Neuronal stem cell (in vitro differentiated cells): Measurements from ENCODE around the gene MMP1.

Source experiments
- DNase-seq: peaks from one replicate; pipeline ENCODE4 v3.0.0-alpha.2; 2013; ENCODE audit warnings: low spot score
- H2AFZ ChIP-seq: one replicate; pipeline ENCODE4 v1.6.1; 2013; ENCODE audit warnings: mild to moderate bottlenecking, low read length, inconsistent platforms
- H2AK5ac ChIP-seq: 2 replicates; pipeline ENCODE4 v1.6.1; 2013; ENCODE audit warnings: low read depth, mild to moderate bottlenecking, inconsistent platforms, low read length, moderate library complexity, mixed read lengths
- H2BK120ac ChIP-seq: 2 replicates; pipeline ENCODE4 v1.6.1; 2013; ENCODE audit warnings: low read depth, mild to moderate bottlenecking, inconsistent platforms, low read length, moderate library complexity, mixed read lengths
- H2BK12ac ChIP-seq: one replicate; pipeline ENCODE4 v1.6.1; 2013; ENCODE audit warnings: low read length, inconsistent platforms
- H2BK15ac ChIP-seq: 2 replicates; pipeline ENCODE4 v1.6.1; 2013; ENCODE audit warnings: mild to moderate bottlenecking, low read length, inconsistent platforms, mixed read lengths
- H2BK5ac ChIP-seq: one replicate; pipeline ENCODE4 v1.6.1; 2013; ENCODE audit warnings: inconsistent platforms, mild to moderate bottlenecking, low read length, moderate library complexity
- H3K14ac ChIP-seq: one replicate; pipeline ENCODE4 v1.6.1; 2013; ENCODE audit warnings: low read length, inconsistent platforms
- H3K18ac ChIP-seq: 2 replicates; pipeline ENCODE4 v1.6.1; 2013; ENCODE audit warnings: low read length, inconsistent platforms
- H3K23ac ChIP-seq: 2 replicates; pipeline ENCODE4 v1.6.1; 2013; ENCODE audit warnings: low read depth, mild to moderate bottlenecking, mixed read lengths, low read length, inconsistent platforms; ENCODE audit not compliant: poor library complexity
- H3K27ac ChIP-seq: replicated peaks from 3 replicates; pipeline ENCODE4 v1.5.1; 2013; ENCODE audit warnings: low read length, inconsistent platforms
- H3K27me3 ChIP-seq, 3 experiments: 2 replicates each; pipeline ENCODE4 v1.6.1; 2013; ENCODE audit warnings: low read length in 3 of 3, mild to moderate bottlenecking in 2 of 3, inconsistent platforms in 1 of 3, low read depth in 1 of 3, mixed read lengths in 1 of 3, moderate library complexity in 1 of 3; ENCODE audit not compliant: control insufficient read depth in 3 of 3, insufficient read depth in 3 of 3
- H3K36me3 ChIP-seq, 2 donors: replicated peaks in 1 of 2; 2 replicates each; pipeline ENCODE4 v1.6.1; 2013; ENCODE audit warnings: low read length in 2 of 2; ENCODE audit not compliant: control insufficient read depth in 2 of 2, insufficient read depth in 2 of 2
- H3K4ac ChIP-seq: 2 replicates; pipeline ENCODE4 v1.6.1; 2013; ENCODE audit warnings: inconsistent platforms, mild to moderate bottlenecking, low read length, moderate library complexity
- H3K4me1 ChIP-seq, 2 donors: 1 replicate in 1 of 2; 2 replicates in 1 of 2; pipeline ENCODE4 v1.6.1; 2013; ENCODE audit warnings: low read length in 2 of 2, low read depth in 1 of 2; ENCODE audit not compliant: control insufficient read depth in 2 of 2, insufficient read depth in 1 of 2
- H3K4me2 ChIP-seq: one replicate; pipeline ENCODE4 v1.6.1; 2013; ENCODE audit warnings: mild to moderate bottlenecking, low read length, inconsistent platforms; ENCODE audit not compliant: insufficient read depth, poor library complexity, severe bottlenecking
- H3K4me3 ChIP-seq, 2 donors: 2 replicates each; pipeline ENCODE4 v1.5.1; 2013; ENCODE audit warnings: low read length in 2 of 2, mild to moderate bottlenecking in 2 of 2, inconsistent platforms in 1 of 2, moderate library complexity in 1 of 2
- H3K79me1 ChIP-seq: one replicate; pipeline ENCODE4 v1.6.1; 2013; ENCODE audit warnings: low read depth, mild to moderate bottlenecking, inconsistent platforms, low read length, moderate library complexity
- H3K9ac ChIP-seq: one replicate; pipeline ENCODE4 v1.6.1; 2013; ENCODE audit warnings: mild to moderate bottlenecking, low read depth, low read length, inconsistent platforms; ENCODE audit not compliant: poor library complexity
- H3K9me3 ChIP-seq, 2 donors: replicated peaks in 1 of 2; 2 replicates each; pipeline versions ENCODE3 to v1.6.1; 2013; ENCODE audit warnings: low read length in 2 of 2, mild to moderate bottlenecking in 2 of 2, inconsistent platforms in 1 of 2, low read depth in 1 of 2, mixed read lengths in 1 of 2, moderate library complexity in 1 of 2; ENCODE audit not compliant: control insufficient read depth in 2 of 2, insufficient read depth in 1 of 2
- H4K8ac ChIP-seq: one replicate; pipeline ENCODE4 v1.6.1; 2013; ENCODE audit warnings: low read depth, mild to moderate bottlenecking, inconsistent platforms, low read length, moderate library complexity
- H4K91ac ChIP-seq: one replicate; pipeline ENCODE4 v1.6.1; 2013; ENCODE audit warnings: low read length, low read depth, mild to moderate bottlenecking, inconsistent platforms; ENCODE audit not compliant: poor library complexity
- WGBS, 2 donors: extraction: QIAGEN DNeasy Blood & Tissue Kit; methylation state at CpG; one replicate each; pipeline ENCODE4 v1.1.7; 2013; ENCODE audit warnings: missing lambda C conversion rate in 2 of 2, mixed read lengths in 1 of 2; ENCODE audit not compliant: insufficient read length in 2 of 2, insufficient replicate concordance in 1 of 2; ENCODE audit errors: extremely low coverage in 2 of 2; 5-methylcytosine and 5-hydroxymethylcytosine counted together

Gene MMP1

GRCh38 chr11:102833731-102834130 is 35.8 kb upstream of the MMP1 start:
- no peaks in the 10 kb centered on the region for H3K79me1 ChIP-seq
- no peak overlapping the region for H3K27ac ChIP-seq
- H2BK15ac ChIP-seq = no peak overlapping the region
- H3K4me2 ChIP-seq = no peak overlapping the region
- H2BK12ac ChIP-seq = no peak overlapping the region
- H3K9me3 ChIP-seq = no peaks in the 10 kb centered on the region
- no CpG with 5 or more reads among the region's 2 CpGs for WGBS, 2 donors
- H3K27me3 ChIP-seq = no peaks in the 10 kb centered on the region
- H4K91ac ChIP-seq = no peak overlapping the region
- no peaks in the 10 kb centered on the region for H3K36me3 ChIP-seq
- no peak overlapping the region for H3K9ac ChIP-seq
- DNase-seq = no peak
- H3K4me3 ChIP-seq = no peak overlapping the region
- H2AFZ ChIP-seq = no peak overlapping the region
- no peak overlapping the region for H3K4ac ChIP-seq
- H4K8ac ChIP-seq = no peak overlapping the region
- no peak overlapping the region for H3K23ac ChIP-seq
- H3K4me1 ChIP-seq = peaks cover 0 to 3% of the 10 kb centered on the region in 2 donors
- H3K18ac ChIP-seq = no peak overlapping the region
- no peak overlapping the region for H2BK120ac ChIP-seq
- H3K14ac ChIP-seq = no peak overlapping the region
- H2BK5ac ChIP-seq = no peak overlapping the region
- no peak overlapping the region for H2AK5ac ChIP-seq

GRCh38 chr11:102832612-102833011 is 34.7 kb upstream of the MMP1 start:
- no peak overlapping the region for H3K23ac ChIP-seq
- no peak overlapping the region for H3K9ac ChIP-seq
- H2AK5ac ChIP-seq = no peak overlapping the region
- H3K14ac ChIP-seq = no peak overlapping the region
- no peak overlapping the region for H2BK15ac ChIP-seq
- WGBS, 2 donors = no CpG with 5 or more reads among the region's 7 CpGs
- H2BK5ac ChIP-seq = no peak overlapping the region
- no peak overlapping the region for H3K27ac ChIP-seq
- H3K27me3 ChIP-seq = no peaks in the 10 kb centered on the region
- H2AFZ ChIP-seq = no peak overlapping the region
- H3K9me3 ChIP-seq = no peaks in the 10 kb centered on the region
- no peak overlapping the region for H4K8ac ChIP-seq
- H4K91ac ChIP-seq = no peak overlapping the region
- no peaks in the 10 kb centered on the region for H3K36me3 ChIP-seq
- H3K4me1 ChIP-seq = peaks cover 0 to 3% of the 10 kb centered on the region in 2 donors
- no peaks in the 10 kb centered on the region for H3K79me1 ChIP-seq
- no peak overlapping the region for H2BK12ac ChIP-seq
- no peak for DNase-seq
- peak overlapping the region in 1 of 2 donors; percentile 53 for H3K4me3 ChIP-seq
- no peak overlapping the region for H3K18ac ChIP-seq
- H2BK120ac ChIP-seq = no peak overlapping the region
- no peak overlapping the region for H3K4me2 ChIP-seq
- no peak overlapping the region for H3K4ac ChIP-seq

GRCh38 chr11:102831489-102832440 is 33.8 kb upstream of the MMP1 start:
- H3K4me2 ChIP-seq = no peak overlapping the region
- no peaks in the 10 kb centered on the region for H3K9me3 ChIP-seq
- no peak overlapping the region for H2BK15ac ChIP-seq
- no peak overlapping the region for H3K27ac ChIP-seq
- no peak overlapping the region for H3K14ac ChIP-seq
- no peak for DNase-seq
- H3K18ac ChIP-seq = no peak overlapping the region
- no peaks in the 10 kb centered on the region for H3K27me3 ChIP-seq
- no peak overlapping the region for H4K8ac ChIP-seq
- H3K4me1 ChIP-seq = peaks cover 0 to 3% of the 10 kb centered on the region in 2 donors
- H2BK120ac ChIP-seq = no peak overlapping the region
- H2BK12ac ChIP-seq = no peak overlapping the region
- H3K4me3 ChIP-seq = no peak overlapping the region
- H3K23ac ChIP-seq = no peak overlapping the region
- no peak overlapping the region for H3K4ac ChIP-seq
- H2AFZ ChIP-seq = no peak overlapping the region
- no CpG with 5 or more reads among the region's 38 CpGs for WGBS, 2 donors
- H4K91ac ChIP-seq = no peak overlapping the region
- no peaks in the 10 kb centered on the region for H3K36me3 ChIP-seq
- no peak overlapping the region for H2BK5ac ChIP-seq
- H3K9ac ChIP-seq = no peak overlapping the region
- H3K79me1 ChIP-seq = no peaks in the 10 kb centered on the region
- no peak overlapping the region for H2AK5ac ChIP-seq

GRCh38 chr11:102831128-102831488 is 33.1 kb upstream of the MMP1 start:
- no peaks in the 10 kb centered on the region for H3K36me3 ChIP-seq
- H3K79me1 ChIP-seq = no peaks in the 10 kb centered on the region
- H2BK15ac ChIP-seq = no peak overlapping the region
- no peak overlapping the region for H3K4me2 ChIP-seq
- no peak for DNase-seq
- no peak overlapping the region for H3K14ac ChIP-seq
- H3K23ac ChIP-seq = no peak overlapping the region
- no peaks in the 10 kb centered on the region for H3K27me3 ChIP-seq
- no peak overlapping the region for H3K9ac ChIP-seq
- H3K4me1 ChIP-seq = no peaks in the 10 kb centered on the region
- H2BK12ac ChIP-seq = no peak overlapping the region
- H3K4ac ChIP-seq = no peak overlapping the region
- no CpG with 5 or more reads among the region's 2 CpGs for WGBS, 2 donors
- no peak overlapping the region for H2BK120ac ChIP-seq
- H2BK5ac ChIP-seq = no peak overlapping the region
- no peak overlapping the region for H2AFZ ChIP-seq
- no peak overlapping the region for H4K91ac ChIP-seq
- no peak overlapping the region for H3K27ac ChIP-seq
- no peak overlapping the region for H3K4me3 ChIP-seq
- H3K9me3 ChIP-seq = no peaks in the 10 kb centered on the region
- no peak overlapping the region for H4K8ac ChIP-seq
- H2AK5ac ChIP-seq = no peak overlapping the region
- H3K18ac ChIP-seq = no peak overlapping the region
